K562 (cell line): ENCODE results near the gene LRFN3. TPM values are rescaled to one million over a fixed set of nuclear protein-coding genes. Genes with fewer than 3 reads are reported as not detected.

ENCODE experiments used
- BCLAF1 ChIP-seq, 2 experiments: fragments of 450-650 bp in 1 of 2; IDR thresholded peaks; 2 replicates each; pipeline ENCODE4 v1.6.1; 2011 to 2017; ENCODE audit warnings: low read depth in 2 of 2, antibody characterized with exemption in 1 of 2, borderline replicate concordance in 1 of 2, low read length in 1 of 2, mild to moderate bottlenecking in 1 of 2, mixed read lengths in 1 of 2; ENCODE audit not compliant: control insufficient read depth in 1 of 2
- CBX2 ChIP-seq: fragments of 200-600 bp; sonication (generic); IDR thresholded peaks from one replicate; pipeline ENCODE4 v1.6.1; 2012; ENCODE audit warnings: mild to moderate bottlenecking, low read length, inconsistent platforms; ENCODE audit not compliant: insufficient read depth, poor library complexity, severe bottlenecking
- CBX8 ChIP-seq: fragments of 200-600 bp; sonication (generic); IDR thresholded peaks from 2 replicates; pipeline ENCODE4 v1.6.1; 2012; ENCODE audit warnings: borderline replicate concordance, mixed run types, low read depth, mild to moderate bottlenecking, moderate library complexity, mixed read lengths, low read length, control low read depth, inconsistent platforms; ENCODE audit not compliant: poor library complexity, severe bottlenecking; ENCODE audit errors: extremely low read depth
- CREBBP ChIP-seq: IDR thresholded peaks from one replicate; pipeline ENCODE4 v1.6.1; 2012; ENCODE audit warnings: low read depth, mild to moderate bottlenecking, control low read depth, inconsistent platforms, low read length
- HDAC6 ChIP-seq: IDR thresholded peaks from 2 replicates; pipeline ENCODE4 v1.6.1; 2012; ENCODE audit warnings: low read depth, mild to moderate bottlenecking, control low read depth, inconsistent platforms, low read length, moderate library complexity
- HMGN3 ChIP-seq: IDR thresholded peaks from 2 replicates; pipeline ENCODE4 v1.6.1; 2011; ENCODE audit warnings: borderline replicate concordance, low read depth, mild to moderate bottlenecking, mixed read lengths, low read length; ENCODE audit not compliant: insufficient read length; ENCODE audit errors: extremely low read depth
- IFI16 ChIP-seq: fragments of 250-450 bp; sonication (Bioruptor Pico); IDR thresholded peaks from 2 replicates; pipeline ENCODE4 v2.1.2; 2022; ENCODE audit warnings: mild to moderate bottlenecking, inconsistent platforms
- MIER1 ChIP-seq: fragments of 450-650 bp; IDR thresholded peaks from 2 replicates; pipeline ENCODE4 v1.6.1; 2016; ENCODE audit warnings: antibody characterized with exemption, mild to moderate bottlenecking, low read depth
- MYC ChIP-seq, 2 experiments: fragments of 250-450 bp in 1 of 2; sonication (Bioruptor Pico) in 1 of 2; IDR thresholded peaks; 2 replicates each; pipeline versions ENCODE4 v1.5.1 to v1.6.1; 2012 to 2021; ENCODE audit warnings: low read depth in 2 of 2, borderline replicate concordance in 1 of 2, improper control_type of control experiment in 1 of 2, low read length in 1 of 2, mild to moderate bottlenecking in 1 of 2, moderate library complexity in 1 of 2
- NCOA6 ChIP-seq: fragments of 450-650 bp; IDR thresholded peaks from 2 replicates; pipeline ENCODE4 v1.6.1; 2017; ENCODE audit warnings: mild to moderate bottlenecking
- RUNX1 ChIP-seq: sonication (generic); IDR thresholded peaks from 2 replicates; pipeline ENCODE4 v1.6.1; 2016; ENCODE audit warnings: antibody characterized with exemption, low read depth
- TARDBP ChIP-seq: fragments of 450-650 bp; IDR thresholded peaks from 2 replicates; pipeline ENCODE4 v1.6.1; 2016
- ZFP30 ChIP-seq: fragments of 250-450 bp; sonication (Bioruptor Pico); IDR thresholded peaks from 2 replicates; pipeline ENCODE4 v1.8.0; 2022; ENCODE audit warnings: moderate library complexity, mild to moderate bottlenecking, inconsistent platforms, borderline replicate concordance
- ZNF318 ChIP-seq, 2 experiments: fragments of 450-650 bp; IDR thresholded peaks; 2 replicates each; pipeline ENCODE4 v1.6.1; 2016; ENCODE audit warnings: mild to moderate bottlenecking in 2 of 2, borderline replicate concordance in 1 of 2, low read depth in 1 of 2, moderate library complexity in 1 of 2
- ZNF764 ChIP-seq: fragments of 250-450 bp; sonication (Bioruptor Pico); IDR thresholded peaks from 2 replicates; pipeline ENCODE4 v1.4.0; 2020; ENCODE audit warnings: low read depth, mild to moderate bottlenecking, moderate library complexity
- polyA plus RNA-seq, 8 experiments: library from polyadenylated mRNA; depleted of rRNA in 4 of 8; stranded (reverse) in 5 of 8; unstranded in 3 of 8; fragments of >200 nt; fragmentation: Nextera tagmentation in 2 of 8; fragmentation: Illumina TruSeq in 1 of 8; extraction: Ambion mirVana in 2 of 8; extraction: Trizol in 1 of 8; gene quantifications; 2 replicates each; pipeline versions ENCODE4 v1.2.1 to v1.2.3, GENCODE V29; 2011 to 2014; ENCODE audit warnings: inconsistent platforms in 1 of 8, missing spikeins in 1 of 8
- total RNA-seq, 7 experiments: library from RNA; depleted of rRNA in 6 of 7; stranded (reverse); fragments of >200 nt in 6 of 7; fragmentation: Illumina TruSeq in 2 of 7; extraction: Trizol in 2 of 7; gene quantifications; 2 replicates each; pipeline versions ENCODE4 v1.2.1 to v1.2.3, GENCODE V29; 2011 to 2021; ENCODE audit warnings: low replicate concordance in 1 of 7

Gene LRFN3
- total and polyA plus RNA-seq, 9 of the 15 experiments (the other 6 are each of a cell fraction or from before 2014, with no cell fraction given), result 0.03 to 0.12 (median 0.11) TPM; not detected in 6

- TF ChIP-seq BCLAF1 (IDR thresholded peaks at IDR 0.05; ENCODE audit: borderline replicate concordance in 1 of 2, control insufficient read depth in 1 of 2, low read depth in 2 of 2, low read length in 1 of 2) (no peak), CREBBP (no peak), NCOA6 (no peak), IFI16 (no peak), ZNF764 (CRISPR knock-in tag) (no peak), CBX2 (no peak), TARDBP (no peak), MIER1 (no peak), HMGN3 (peak; percentile 69), RUNX1 (0 out of 2 replicates have a peak, but pooled peaks have one; percentile 9), ZNF318 (IDR thresholded peaks at IDR 0.05; ENCODE audit: borderline replicate concordance in 1 of 2, low read depth in 1 of 2) (no peak), MYC (IDR thresholded peaks at IDR 0.05; ENCODE audit: low read depth, low read length) (peak; percentile 95), MYC (CRISPR knock-in tag; IDR thresholded peaks at IDR 0.05; ENCODE audit: borderline replicate concordance, low read depth) (no peak), ZFP30 (CRISPR knock-in tag) (no peak), CBX8 (no peak), HDAC6 (no peak)
Measured at GRCh38 chr19:35903550-35904179, 32.5 kb upstream of the LRFN3 start (continued).
